RWPE2 (cell line): ENCODE results near the gene PKD2L1.

ENCODE experiments used
- ATAC-seq: fragments of 200-7000 bp; cut with Tn5 transposase; 3 replicates; pipeline ENCODE4 v1.9.1; 2021; ENCODE audit warnings: low read depth
- DNase-seq: peaks from one replicate; pipeline ENCODE4 v3.0.0-alpha.2; 2020; ENCODE audit warnings: low spot score
- H3K27ac ChIP-seq: fragments of 450-650 bp; 2 replicates; pipeline ENCODE4 v1.5.1; 2017; ENCODE audit warnings: mild to moderate bottlenecking; ENCODE audit not compliant: poor library complexity, severe bottlenecking
- H3K27me3 ChIP-seq: fragments of 250-450 bp; sonication (Bioruptor Pico); 2 replicates; pipeline ENCODE4 v1.5.1; 2021; ENCODE audit warnings: mild to moderate bottlenecking, moderate library complexity; ENCODE audit not compliant: insufficient read depth, poor library complexity, severe bottlenecking
- H3K36me3 ChIP-seq: fragments of 250-450 bp; sonication (Bioruptor Pico); 2 replicates; pipeline ENCODE4 v1.5.1; 2020; ENCODE audit warnings: low read depth, mild to moderate bottlenecking, moderate library complexity
- H3K4me1 ChIP-seq: fragments of 250-450 bp; sonication (Bioruptor Pico); 2 replicates; pipeline ENCODE4 v1.5.1; 2021; ENCODE audit warnings: mild to moderate bottlenecking, moderate library complexity; ENCODE audit not compliant: insufficient read depth, poor library complexity, severe bottlenecking
- H3K4me3 ChIP-seq: fragments of 250-450 bp; sonication (Bioruptor Pico); 2 replicates; pipeline ENCODE4 v1.5.1; 2021; ENCODE audit warnings: mild to moderate bottlenecking, moderate library complexity; ENCODE audit not compliant: severe bottlenecking
- H3K9me3 ChIP-seq: fragments of 250-450 bp; sonication (Bioruptor Pico); 2 replicates; pipeline ENCODE4 v1.5.1; 2021; ENCODE audit warnings: mild to moderate bottlenecking, moderate library complexity; ENCODE audit not compliant: severe bottlenecking
- CTCF ChIP-seq: fragments of 450-650 bp; IDR thresholded peaks from one replicate; pipeline ENCODE4 v1.5.1; 2017; ENCODE audit warnings: mild to moderate bottlenecking, moderate library complexity; ENCODE audit not compliant: poor library complexity, severe bottlenecking

Gene PKD2L1

DNA sequence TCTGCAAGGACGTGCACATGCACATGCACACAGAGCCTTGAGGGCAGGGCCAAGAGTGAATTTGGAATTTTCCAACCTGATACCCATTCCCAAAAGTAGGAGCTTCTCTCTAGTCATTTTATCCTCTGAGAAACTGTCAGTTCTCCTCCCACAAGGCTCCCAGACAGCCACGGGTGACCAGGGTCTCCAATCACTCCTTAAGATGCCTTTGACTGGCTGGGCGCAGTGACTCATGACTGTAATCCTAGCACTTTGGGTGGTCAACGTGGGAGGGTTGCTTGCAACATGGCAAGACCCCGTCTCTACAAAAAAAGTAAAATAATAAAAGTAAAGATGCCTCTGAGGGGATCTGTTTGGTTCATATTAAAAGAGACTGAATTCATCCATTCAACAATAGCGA lies 30.2 kb upstream of the PKD2L1 start:
- Histone ChIP-seq H3K9me3 (no peaks in the 10 kb centered on the region), H3K4me3 (no peak overlapping the region), H3K4me1 (peaks cover 45% of the 10 kb centered on the region), H3K27ac (peak overlapping the region; percentile 91), H3K36me3 (peaks cover 88% of the 10 kb centered on the region), H3K27me3 (no peaks in the 10 kb centered on the region)
- DNase-seq: no peak
- no peak for TF ChIP-seq CTCF
- no peak for ATAC-seq

DNA sequence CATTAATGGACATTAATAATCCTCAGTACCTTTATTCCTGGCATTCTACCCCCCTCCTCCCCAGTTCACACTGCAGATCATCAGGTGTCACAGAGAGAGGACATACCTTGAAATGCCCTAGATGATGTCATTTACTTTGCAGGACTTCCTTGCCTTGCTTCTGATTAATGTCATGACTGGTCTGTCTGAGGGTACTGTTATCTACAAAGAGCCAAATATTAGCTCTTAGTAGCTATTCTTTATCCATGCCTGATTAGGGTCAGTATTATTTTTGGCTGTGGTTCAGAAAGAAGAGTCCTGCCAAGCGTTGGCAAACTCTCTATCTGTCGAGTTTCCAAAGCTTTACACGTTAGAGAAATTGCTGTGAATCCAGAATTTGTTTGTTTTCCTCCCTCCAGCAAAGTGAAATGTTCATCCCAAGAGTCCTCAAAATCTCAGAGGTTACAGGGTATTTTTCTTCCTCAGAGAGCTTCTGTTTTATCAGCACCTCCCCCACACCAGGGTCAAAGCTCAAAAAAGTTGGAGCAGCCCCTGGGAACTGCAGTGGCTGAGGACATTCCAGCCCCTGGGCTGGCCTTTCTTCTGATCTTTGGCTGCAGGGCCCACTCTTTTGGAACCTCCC lies 29.6 kb upstream of the PKD2L1 start:
- H3K27me3 ChIP-seq: no peaks in the 10 kb centered on the region
- no peaks in the 10 kb centered on the region for H3K9me3 ChIP-seq
- DNase-seq (no peak), ATAC-seq (no peak)
- no peak for TF ChIP-seq CTCF
- H3K36me3 ChIP-seq: peaks cover 94% of the 10 kb centered on the region
- no peak overlapping the region for H3K4me3 ChIP-seq
- peaks cover 43% of the 10 kb centered on the region for H3K4me1 ChIP-seq
- H3K27ac ChIP-seq: peak overlapping the region; percentile 91

GRCh38 chr10:100359030-100359432 lies 29.0 kb upstream of the PKD2L1 start:
- H3K4me3 ChIP-seq: no peak overlapping the region
- DNase-seq (no peak), ATAC-seq (no peak)
- peaks cover 37% of the 10 kb centered on the region for H3K4me1 ChIP-seq
- TF ChIP-seq CTCF: no peak
- H3K9me3 ChIP-seq: no peaks in the 10 kb centered on the region
- H3K27me3 ChIP-seq: no peaks in the 10 kb centered on the region
- H3K27ac ChIP-seq: peak overlapping the region; percentile 91
- peaks cover 95% of the 10 kb centered on the region for H3K36me3 ChIP-seq

DNA sequence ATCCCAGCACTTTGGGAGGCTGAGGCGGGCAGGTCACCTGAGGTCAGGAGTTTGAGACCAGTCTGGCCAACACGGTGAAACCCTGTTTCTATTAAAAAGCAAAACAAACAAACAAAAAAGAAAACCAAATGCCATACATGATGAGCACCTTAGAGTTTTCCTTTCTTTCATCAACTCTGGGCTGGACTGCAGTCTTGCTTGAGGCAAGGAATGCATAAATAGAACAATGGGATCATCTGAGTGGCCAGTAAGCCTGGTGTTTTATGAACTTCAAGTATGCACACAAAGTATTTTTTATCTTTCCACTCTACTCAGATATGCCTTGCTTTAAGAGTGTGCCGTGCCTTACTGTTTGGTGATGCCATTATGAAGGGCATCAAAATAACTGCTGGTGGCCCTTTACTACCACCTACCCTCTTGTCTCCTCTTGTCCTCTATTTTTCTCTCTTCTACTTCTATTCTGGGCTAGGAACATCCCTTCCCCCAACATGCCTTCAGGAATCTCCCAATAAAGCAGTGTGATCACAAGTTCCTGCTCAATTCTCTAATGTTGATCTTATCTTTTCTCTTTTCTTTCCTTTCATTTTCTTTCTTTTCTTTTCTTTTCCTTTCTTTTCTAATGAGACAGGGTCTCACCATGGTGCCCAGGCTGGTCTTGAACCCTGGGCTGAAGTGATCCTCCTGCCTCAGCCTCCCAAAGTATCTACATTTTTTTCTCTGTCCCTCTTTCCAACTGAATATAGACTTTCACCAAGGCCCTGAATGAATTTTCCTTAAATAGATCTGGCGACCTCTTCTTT lies 27.2 kb upstream of the PKD2L1 start:
- peaks cover 100% of the 10 kb centered on the region for H3K36me3 ChIP-seq
- H3K9me3 ChIP-seq: no peaks in the 10 kb centered on the region
- DNase-seq (no peak), ATAC-seq (no peak)
- no peak for TF ChIP-seq CTCF
- H3K27me3 ChIP-seq: no peaks in the 10 kb centered on the region
- peak overlapping the region; percentile 91 for H3K27ac ChIP-seq
- H3K4me3 ChIP-seq: no peak overlapping the region
- H3K4me1 ChIP-seq: peaks cover 46% of the 10 kb centered on the region
